Measurements from ENCODE around the gene ADAMTS16. TPM values are rescaled to one million over a fixed set of nuclear protein-coding genes. Genes with fewer than 3 reads are reported as not detected.

The ADAMTS16 gene
- total and polyA plus RNA-seq, 7 donors: under 0.01 to 5.3 (median 0.16) TPM; not detected in 2

DNA sequence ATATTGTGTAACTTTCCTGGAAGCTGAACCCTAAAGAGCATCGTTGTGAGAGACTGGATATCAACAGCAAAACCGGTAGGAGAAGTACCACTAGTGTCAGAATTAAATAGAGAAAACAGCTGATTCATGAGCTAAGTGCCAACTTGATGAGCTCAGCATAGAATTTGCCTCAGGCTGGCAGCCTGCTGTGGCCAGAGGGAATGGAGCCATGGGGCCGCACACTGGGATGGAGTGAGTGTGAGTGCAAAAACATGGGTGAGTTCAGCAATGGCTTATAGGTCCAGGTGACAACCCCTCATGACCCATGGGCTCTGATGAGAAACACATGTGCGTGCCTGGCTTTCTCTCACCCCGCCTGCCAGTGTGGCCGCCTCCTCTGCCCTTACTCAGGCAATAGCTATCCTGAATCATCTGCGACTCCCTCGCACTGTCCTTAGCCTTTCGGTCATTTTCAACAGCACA is 25.4 kb downstream of the ADAMTS16 start:
- Histone ChIP-seq H3K4me3 (no peak overlapping the region), H3K36me3 (no peaks in the 10 kb centered on the region), H3K9me3 (no peaks in the 10 kb centered on the region), H3K4me1 (no peaks in the 10 kb centered on the region), H3K27ac (no peak overlapping the region), H3K27me3 (no peaks in the 10 kb centered on the region)
- WGBS, 2 donors: 86 to 92% methylated on average over 9 of the region's 9 CpGs
- TF ChIP-seq POLR2AphosphoS5 (IDR thresholded peaks at IDR 0.05) (no peak), POLR2A (IDR thresholded peaks at IDR 0.05) (no peak), EP300 (IDR thresholded peaks at IDR 0.05) (no peak)
- TF ChIP-seq, protein P1, sequence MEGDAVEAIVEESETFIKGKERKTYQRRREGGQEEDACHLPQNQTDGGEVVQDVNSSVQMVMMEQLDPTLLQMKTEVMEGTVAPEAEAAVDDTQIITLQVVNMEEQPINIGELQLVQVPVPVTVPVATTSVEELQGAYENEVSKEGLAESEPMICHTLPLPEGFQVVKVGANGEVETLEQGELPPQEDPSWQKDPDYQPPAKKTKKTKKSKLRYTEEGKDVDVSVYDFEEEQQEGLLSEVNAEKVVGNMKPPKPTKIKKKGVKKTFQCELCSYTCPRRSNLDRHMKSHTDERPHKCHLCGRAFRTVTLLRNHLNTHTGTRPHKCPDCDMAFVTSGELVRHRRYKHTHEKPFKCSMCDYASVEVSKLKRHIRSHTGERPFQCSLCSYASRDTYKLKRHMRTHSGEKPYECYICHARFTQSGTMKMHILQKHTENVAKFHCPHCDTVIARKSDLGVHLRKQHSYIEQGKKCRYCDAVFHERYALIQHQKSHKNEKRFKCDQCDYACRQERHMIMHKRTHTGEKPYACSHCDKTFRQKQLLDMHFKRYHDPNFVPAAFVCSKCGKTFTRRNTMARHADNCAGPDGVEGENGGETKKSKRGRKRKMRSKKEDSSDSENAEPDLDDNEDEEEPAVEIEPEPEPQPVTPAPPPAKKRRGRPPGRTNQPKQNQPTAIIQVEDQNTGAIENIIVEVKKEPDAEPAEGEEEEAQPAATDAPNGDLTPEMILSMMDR (IDR thresholded peaks at IDR 0.05): no peak
- DNase-seq: no peak
- intact Hi-C loops (cut with DNase I): no loop called here

DNA sequence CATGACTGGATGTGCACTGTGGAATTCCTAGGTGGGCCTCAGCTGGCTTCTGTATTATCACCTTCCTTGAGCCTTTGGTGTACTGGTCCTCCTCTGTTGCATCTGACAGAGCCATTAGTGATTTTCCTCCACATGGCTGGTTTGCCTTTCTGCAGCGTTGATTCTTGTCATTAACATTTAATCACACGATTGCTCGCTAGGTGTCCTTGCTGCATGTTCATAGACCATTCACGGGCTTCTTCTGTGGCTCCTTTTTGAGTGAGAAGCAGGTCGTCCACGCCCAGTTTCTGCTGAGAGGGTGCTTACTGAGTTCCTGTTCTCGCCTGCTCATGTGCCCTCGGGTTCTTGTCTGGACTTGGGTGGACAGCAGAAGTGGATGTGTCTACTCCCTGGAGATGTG is 29.3 kb downstream of the ADAMTS16 start:
- Histone ChIP-seq H3K36me3 (no peaks in the 10 kb centered on the region), H3K4me3 (no peak overlapping the region), H3K9me3 (no peaks in the 10 kb centered on the region), H3K27me3 (no peaks in the 10 kb centered on the region), H3K27ac (no peak overlapping the region), H3K4me1 (no peaks in the 10 kb centered on the region)
- WGBS, 2 donors: 89 to 91% methylated on average over 8 of the region's 8 CpGs
- TF ChIP-seq EP300 (IDR thresholded peaks at IDR 0.05): no peak
- TF ChIP-seq POLR2AphosphoS5 (IDR thresholded peaks at IDR 0.05): no peak
- TF ChIP-seq POLR2A (IDR thresholded peaks at IDR 0.05): no peak
- TF ChIP-seq, protein P1 (IDR thresholded peaks at IDR 0.05): no peak
- intact Hi-C loops (cut with DNase I): no loop called here
- DNase-seq: no peak

DNA sequence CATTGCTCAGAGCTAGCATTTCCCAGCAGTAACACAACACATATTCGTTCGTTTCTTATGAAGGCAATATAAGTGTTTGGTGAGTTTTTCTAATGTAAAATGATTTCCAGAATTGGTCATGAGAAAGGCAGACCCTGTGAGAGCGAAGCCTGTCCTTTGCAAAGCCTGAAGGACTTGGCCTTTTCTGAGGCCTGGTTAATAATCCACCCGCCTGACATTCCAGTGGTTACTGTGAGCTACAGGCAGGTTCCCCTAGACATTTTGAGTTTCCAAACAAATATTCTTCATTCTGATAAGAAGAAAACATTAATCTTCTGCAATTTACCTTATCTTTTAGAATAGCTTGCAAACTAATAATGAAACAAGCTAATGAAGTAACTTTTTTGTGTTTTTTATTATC is 38.0 kb downstream of the ADAMTS16 start:
- no peak overlapping the region for H3K27ac ChIP-seq
- no peaks in the 10 kb centered on the region for H3K9me3 ChIP-seq
- no peak for DNase-seq
- no peak overlapping the region for H3K4me3 ChIP-seq
- TF ChIP-seq, protein P1 (IDR thresholded peaks at IDR 0.05): no peak
- no peak for TF ChIP-seq EP300 (IDR thresholded peaks at IDR 0.05)
- no peak for TF ChIP-seq POLR2AphosphoS5 (IDR thresholded peaks at IDR 0.05)
- no peak for TF ChIP-seq POLR2A (IDR thresholded peaks at IDR 0.05)
- no peaks in the 10 kb centered on the region for H3K27me3 ChIP-seq
- intact Hi-C loops (cut with DNase I): no loop called here
- no peaks in the 10 kb centered on the region for H3K4me1 ChIP-seq
- H3K36me3 ChIP-seq: no peaks in the 10 kb centered on the region
- WGBS, 2 donors: 41 to 70% methylated on average over 4 of the region's 4 CpGs

DNA sequence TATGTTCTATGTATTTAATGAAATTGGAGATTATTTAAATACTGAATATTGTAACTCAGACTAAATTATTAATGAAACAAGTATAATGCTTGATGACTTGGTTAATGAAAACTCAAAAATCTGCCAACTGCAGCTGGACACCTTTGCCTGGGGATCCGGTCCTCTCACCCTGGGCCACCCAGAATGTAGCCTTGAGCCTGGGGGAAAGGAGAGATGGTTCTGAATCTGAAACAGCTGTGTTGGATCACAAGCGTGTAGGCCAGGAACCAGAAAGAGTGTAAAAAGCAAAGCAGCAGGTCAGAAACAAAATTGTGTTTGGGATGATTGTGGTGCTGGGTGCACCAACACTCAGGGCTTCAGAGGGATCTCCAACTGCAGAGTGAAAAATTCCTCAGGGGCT is 38.5 kb downstream of the ADAMTS16 start:
- Histone ChIP-seq H3K36me3 (no peaks in the 10 kb centered on the region), H3K27me3 (no peaks in the 10 kb centered on the region), H3K4me3 (no peak overlapping the region), H3K9me3 (no peaks in the 10 kb centered on the region), H3K4me1 (no peaks in the 10 kb centered on the region), H3K27ac (no peak overlapping the region)
- intact Hi-C loops (cut with DNase I): no loop called here
- 46 to 60% methylated on average over 2 of the region's 2 CpGs for WGBS, 2 donors
- DNase-seq: no peak
- TF ChIP-seq EP300 (IDR thresholded peaks at IDR 0.05) (no peak), POLR2AphosphoS5 (IDR thresholded peaks at IDR 0.05) (no peak), POLR2A (IDR thresholded peaks at IDR 0.05) (no peak)
- TF ChIP-seq, protein P1 (IDR thresholded peaks at IDR 0.05): no peak

DNA sequence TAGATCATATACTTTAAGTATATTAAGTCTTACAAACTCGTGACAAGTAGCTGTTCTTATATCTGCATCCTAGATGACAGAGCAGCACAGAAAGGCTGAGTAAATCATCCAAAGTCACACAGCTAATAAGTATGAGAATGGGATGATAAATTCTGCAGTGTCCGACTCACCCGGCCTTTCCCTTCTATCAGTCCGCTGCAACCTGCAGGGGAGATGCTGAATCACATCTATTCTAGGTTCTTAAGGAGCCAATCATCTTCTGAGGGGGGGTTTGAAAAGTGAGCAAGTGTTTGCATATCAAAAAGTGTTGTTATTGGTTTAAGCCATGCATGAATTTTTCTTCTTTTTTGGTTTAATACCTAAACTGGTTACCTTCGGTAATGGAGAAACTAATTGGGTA is 38.9 kb downstream of the ADAMTS16 start:
- H3K27ac ChIP-seq: no peak overlapping the region
- no peaks in the 10 kb centered on the region for H3K27me3 ChIP-seq
- intact Hi-C loops (cut with DNase I): no loop called here
- H3K4me1 ChIP-seq: no peaks in the 10 kb centered on the region
- 66 to 86% methylated on average over 5 of the region's 5 CpGs for WGBS, 2 donors
- no peak for DNase-seq
- H3K36me3 ChIP-seq: no peaks in the 10 kb centered on the region
- no peak overlapping the region for H3K4me3 ChIP-seq
- H3K9me3 ChIP-seq: no peaks in the 10 kb centered on the region
- TF ChIP-seq, protein P1 (IDR thresholded peaks at IDR 0.05): no peak
- TF ChIP-seq POLR2AphosphoS5 (IDR thresholded peaks at IDR 0.05): no peak
- TF ChIP-seq EP300 (IDR thresholded peaks at IDR 0.05): no peak
- no peak for TF ChIP-seq POLR2A (IDR thresholded peaks at IDR 0.05)
